Daoy (cell line): ENCODE measurements around the gene BCAP29. TPM values are rescaled to one million over a fixed set of nuclear protein-coding genes. Genes with fewer than 3 reads are reported as not detected.

Experiments used
- DNase-seq: peaks from one replicate; pipeline ENCODE4 v3.0.0-alpha.2; 2015; ENCODE audit warnings: low read depth
- total RNA-seq: library from RNA; depleted of rRNA; stranded (reverse); fragments of >200 nt; shearing (Covaris generic); gene quantifications from 2 replicates; pipeline ENCODE4 v1.2.3, GENCODE V29; 2014; rRNA removed

BCAP29 gene
- total RNA-seq, 1 experiment from 2014 or later = 197 TPM

DNA sequence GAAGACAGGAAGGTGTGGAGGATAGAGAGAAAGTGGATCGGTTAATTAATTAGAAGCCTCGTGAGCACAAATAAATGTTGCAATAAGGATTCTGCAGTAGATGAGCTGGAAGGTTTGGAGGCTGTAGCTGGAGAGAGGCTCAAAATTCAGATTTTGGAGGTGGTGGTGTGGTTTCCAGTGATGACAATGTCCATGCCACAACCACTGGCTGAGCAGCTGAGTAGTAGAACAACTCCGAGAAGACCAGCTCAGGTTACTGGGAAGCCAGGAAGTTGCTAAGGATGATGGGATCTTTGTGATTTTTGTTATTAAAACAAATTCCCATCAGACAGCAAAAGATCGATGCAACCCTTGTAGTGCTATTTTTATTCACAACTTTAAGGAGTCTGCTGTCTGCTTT lies 88.2 kb downstream of the BCAP29 start:
- no peak for DNase-seq

Other genes starting within 250 kb of the BCAP29 start
- not detected in 2 replicates for gene GPR22, start 110.2 kb upstream of the BCAP29 start, total RNA-seq
- 50.6 and 72.6 TPM in 2 replicates for gene COG5, start 16.3 kb upstream of the BCAP29 start, total RNA-seq
- 19.3 and 20.9 TPM in 2 replicates for gene DUS4L, start 16.3 kb upstream of the BCAP29 start, total RNA-seq
- gene SLC26A4, start 80.6 kb downstream of the BCAP29 start, total RNA-seq = 1.4 and 6.8 TPM in 2 replicates
- 39.6 and 54.1 TPM in 2 replicates for gene CBLL1, start 163.9 kb downstream of the BCAP29 start, total RNA-seq
- gene SLC26A3, start 223.0 kb downstream of the BCAP29 start, total RNA-seq = not detected in 2 replicates